WTC11 (cell line): ENCODE data around the gene CYSRT1. TPM values are rescaled to one million over a fixed set of nuclear protein-coding genes. Genes with fewer than 3 reads are reported as not detected.

Experiments
- ATAC-seq: fragments of 200-7000 bp; cut with Tn5 transposase; 2 replicates; pipeline ENCODE4 v1.10.0; 2021; ENCODE audit warnings: mild to moderate bottlenecking, moderate library complexity
- CTCF ChIA-PET: fragments of 300-600 bp; sonication (Branson Sonifier 250); formaldehyde crosslinking; loops from one replicate; lab custom pipeline; 2021; ENCODE audit warnings: antibody characterized with exemption; lab: Charles Lee
- POLR2A ChIA-PET: fragments of 350-600 bp; sonication (Branson Sonifier 250); formaldehyde crosslinking; loops from one replicate; lab custom pipeline; 2021; ENCODE audit warnings: antibody characterized with exemption; lab: Charles Lee
- DNase-seq: peaks from one replicate; pipeline ENCODE4 v3.0.0; 2021; ENCODE audit warnings: low spot score
- H3K27ac Mint-ChIP-seq: 2 replicates; pipeline ENCODE4 v1.8.0; 2021; ENCODE audit warnings: mixed read lengths
- H3K27me3 Mint-ChIP-seq: 2 replicates; pipeline ENCODE4 v1.8.0; 2021; ENCODE audit warnings: low read depth, mild to moderate bottlenecking, moderate library complexity, mixed read lengths
- H3K36me3 Mint-ChIP-seq: 2 replicates; pipeline ENCODE4 v1.8.0; 2021; ENCODE audit warnings: mixed read lengths
- H3K4me1 Mint-ChIP-seq: 2 replicates; pipeline ENCODE4 v1.8.0; 2022; ENCODE audit warnings: mixed read lengths
- H3K4me3 Mint-ChIP-seq: 2 replicates; pipeline ENCODE4 v1.8.0; 2021; ENCODE audit warnings: mild to moderate bottlenecking, moderate library complexity, mixed read lengths
- H3K9me3 Mint-ChIP-seq: 2 replicates; pipeline ENCODE4 v1.8.0; 2021; ENCODE audit warnings: mixed read lengths
- ARID4B ChIP-seq: sonication (generic); formaldehyde crosslinking; IDR thresholded peaks from 2 replicates; pipeline ENCODE4 v1.8.0; 2023; ENCODE audit warnings: missing genetic modification reagents, mild to moderate bottlenecking, borderline replicate concordance
- ELF4 ChIP-seq: sonication (generic); formaldehyde crosslinking; IDR thresholded peaks from 2 replicates; pipeline ENCODE4 v1.8.1; 2022; ENCODE audit warnings: low read depth, mild to moderate bottlenecking, moderate library complexity, missing genetic modification reagents
- EMX1 ChIP-seq: fragments of 250-450 bp; sonication (Bioruptor Pico); IDR thresholded peaks from 2 replicates; pipeline ENCODE4 v1.8.0; 2021; ENCODE audit warnings: mild to moderate bottlenecking
- ETV6 ChIP-seq: sonication (generic); formaldehyde crosslinking; IDR thresholded peaks from 2 replicates; pipeline ENCODE4 v1.8.1; 2022; ENCODE audit warnings: mild to moderate bottlenecking, missing genetic modification reagents
- HMGA2 ChIP-seq: fragments of 250-450 bp; sonication (Bioruptor Pico); IDR thresholded peaks from 2 replicates; pipeline ENCODE4 v1.4.0; 2021; ENCODE audit warnings: mild to moderate bottlenecking, moderate library complexity
- MYBL2 ChIP-seq: sonication (generic); formaldehyde crosslinking; IDR thresholded peaks from 2 replicates; pipeline ENCODE4 v1.8.1; 2023; ENCODE audit warnings: mild to moderate bottlenecking, moderate library complexity, missing genetic modification reagents
- SP1 ChIP-seq: sonication (generic); formaldehyde crosslinking; conservative IDR thresholded peaks from 2 replicates; pipeline ENCODE4 v1.8.1; 2022; ENCODE audit warnings: missing genetic modification reagents
- TCF7 ChIP-seq: sonication (generic); formaldehyde crosslinking; IDR thresholded peaks from 2 replicates; pipeline ENCODE4 v1.8.0; 2022; ENCODE audit warnings: mild to moderate bottlenecking, low read depth, missing genetic modification reagents, moderate library complexity
- ZBTB21 ChIP-seq: sonication (generic); formaldehyde crosslinking; IDR thresholded peaks from 2 replicates; pipeline ENCODE4 v1.8.1; 2023; ENCODE audit warnings: mild to moderate bottlenecking, missing genetic modification reagents, borderline replicate concordance
- ZMAT4 ChIP-seq: fragments of 250-450 bp; sonication (Bioruptor Pico); IDR thresholded peaks from 2 replicates; pipeline ENCODE4 v1.9.0; 2021; ENCODE audit warnings: mild to moderate bottlenecking
- total RNA-seq: library from RNA; stranded (reverse); gene quantifications from 3 replicates; pipeline ENCODE4 v1.2.3, GENCODE V29; 2021
- TF ChIP-seq, protein P1 (sequence below): sonication (generic); formaldehyde crosslinking; IDR thresholded peaks from 2 replicates; pipeline ENCODE4 v1.8.1; 2022; ENCODE audit warnings: missing genetic modification reagents, borderline replicate concordance
- TF ChIP-seq, protein P2 (sequence below): sonication (generic); formaldehyde crosslinking; IDR thresholded peaks from 2 replicates; pipeline ENCODE4 v1.8.1; 2022; ENCODE audit warnings: low read depth, mild to moderate bottlenecking, moderate library complexity, missing genetic modification reagents, borderline replicate concordance
- TF ChIP-seq, protein P3 (sequence below): sonication (generic); formaldehyde crosslinking; IDR thresholded peaks from 2 replicates; pipeline ENCODE4 v1.8.1; 2023; ENCODE audit warnings: mild to moderate bottlenecking, missing genetic modification reagents, moderate library complexity
- TF ChIP-seq, protein P4 (sequence below): sonication (generic); formaldehyde crosslinking; IDR thresholded peaks from 2 replicates; pipeline ENCODE4 v1.8.1; 2023; ENCODE audit warnings: mild to moderate bottlenecking, moderate library complexity, missing genetic modification reagents
- TF ChIP-seq, protein P5 (sequence below): sonication (generic); formaldehyde crosslinking; IDR thresholded peaks from 2 replicates; pipeline ENCODE4 v1.8.0; 2022; ENCODE audit warnings: mild to moderate bottlenecking, missing genetic modification reagents
- TF ChIP-seq, protein P6 (sequence below): sonication (generic); formaldehyde crosslinking; IDR thresholded peaks from 2 replicates; pipeline ENCODE4 v1.8.0; 2022; ENCODE audit warnings: mild to moderate bottlenecking, missing genetic modification reagents
- TF ChIP-seq, protein P7 (sequence below): sonication (generic); formaldehyde crosslinking; IDR thresholded peaks from 2 replicates; pipeline ENCODE4 v1.8.0; 2023; ENCODE audit warnings: mild to moderate bottlenecking, missing genetic modification reagents
- TF ChIP-seq, protein P8 (sequence below): sonication (generic); formaldehyde crosslinking; conservative IDR thresholded peaks from 2 replicates; pipeline ENCODE4 v1.8.1; 2023; ENCODE audit warnings: mild to moderate bottlenecking, low read depth, missing genetic modification reagents, moderate library complexity

CYSRT1 gene
- total RNA-seq, 1 experiment from 2014 or later = 3.5 TPM

- H3K4me1 Mint-ChIP-seq = peaks cover 8% of the 10 kb centered on the region
- CTCF ChIA-PET = interaction anchor here (0.6 to 4.6 kb wide), 13 partner anchors 7 to 187 kb away, joined by 3 to 59 read pairs (median 5); partner anchors contain the start of genes NRARP, RNF224 and TUBB4B
- ATAC-seq (no peak), DNase-seq (no peak)
- POLR2A ChIA-PET = interaction anchor here (0.5 to 4.2 kb wide), 2 partner anchors 11 to 43 kb away, joined by 3 to 30 read pairs; partner anchors contain the start of gene TUBB4B
- H3K36me3 Mint-ChIP-seq = 0 out of 2 replicates have a peak, but pooled peaks cover under 1% of the 10 kb centered on the region
- H3K9me3 Mint-ChIP-seq = no peaks in the 10 kb centered on the region
- no peak overlapping the region for H3K27ac Mint-ChIP-seq
- H3K4me3 Mint-ChIP-seq = no peak overlapping the region
- no peak for TF ChIP-seq MYBL2 (CRISPR knock-in tag)
- TF ChIP-seq, protein P1, sequence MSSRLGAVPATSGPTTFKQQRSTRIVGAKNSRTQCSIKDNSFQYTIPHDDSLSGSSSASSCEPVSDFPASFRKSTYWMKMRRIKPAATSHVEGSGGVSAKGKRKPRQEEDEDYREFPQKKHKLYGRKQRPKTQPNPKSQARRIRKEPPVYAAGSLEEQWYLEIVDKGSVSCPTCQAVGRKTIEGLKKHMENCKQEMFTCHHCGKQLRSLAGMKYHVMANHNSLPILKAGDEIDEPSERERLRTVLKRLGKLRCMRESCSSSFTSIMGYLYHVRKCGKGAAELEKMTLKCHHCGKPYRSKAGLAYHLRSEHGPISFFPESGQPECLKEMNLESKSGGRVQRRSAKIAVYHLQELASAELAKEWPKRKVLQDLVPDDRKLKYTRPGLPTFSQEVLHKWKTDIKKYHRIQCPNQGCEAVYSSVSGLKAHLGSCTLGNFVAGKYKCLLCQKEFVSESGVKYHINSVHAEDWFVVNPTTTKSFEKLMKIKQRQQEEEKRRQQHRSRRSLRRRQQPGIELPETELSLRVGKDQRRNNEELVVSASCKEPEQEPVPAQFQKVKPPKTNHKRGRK (CRISPR knock-in tag) = no peak
- TF ChIP-seq, protein P2, sequence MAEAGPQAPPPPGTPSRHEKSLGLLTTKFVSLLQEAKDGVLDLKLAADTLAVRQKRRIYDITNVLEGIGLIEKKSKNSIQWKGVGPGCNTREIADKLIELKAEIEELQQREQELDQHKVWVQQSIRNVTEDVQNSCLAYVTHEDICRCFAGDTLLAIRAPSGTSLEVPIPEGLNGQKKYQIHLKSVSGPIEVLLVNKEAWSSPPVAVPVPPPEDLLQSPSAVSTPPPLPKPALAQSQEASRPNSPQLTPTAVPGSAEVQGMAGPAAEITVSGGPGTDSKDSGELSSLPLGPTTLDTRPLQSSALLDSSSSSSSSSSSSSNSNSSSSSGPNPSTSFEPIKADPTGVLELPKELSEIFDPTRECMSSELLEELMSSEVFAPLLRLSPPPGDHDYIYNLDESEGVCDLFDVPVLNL (CRISPR knock-in tag) = no peak
- TF ChIP-seq SP1 (CRISPR knock-in tag) = no peak
- no peak for TF ChIP-seq EMX1 (CRISPR knock-in tag)
- no peak for TF ChIP-seq ZBTB21 (CRISPR knock-in tag)
- TF ChIP-seq, protein P3, sequence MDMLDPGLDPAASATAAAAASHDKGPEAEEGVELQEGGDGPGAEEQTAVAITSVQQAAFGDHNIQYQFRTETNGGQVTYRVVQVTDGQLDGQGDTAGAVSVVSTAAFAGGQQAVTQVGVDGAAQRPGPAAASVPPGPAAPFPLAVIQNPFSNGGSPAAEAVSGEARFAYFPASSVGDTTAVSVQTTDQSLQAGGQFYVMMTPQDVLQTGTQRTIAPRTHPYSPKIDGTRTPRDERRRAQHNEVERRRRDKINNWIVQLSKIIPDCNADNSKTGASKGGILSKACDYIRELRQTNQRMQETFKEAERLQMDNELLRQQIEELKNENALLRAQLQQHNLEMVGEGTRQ (CRISPR knock-in tag) = no peak
- TF ChIP-seq ARID4B (CRISPR knock-in tag) = no peak
- TF ChIP-seq, protein P4, sequence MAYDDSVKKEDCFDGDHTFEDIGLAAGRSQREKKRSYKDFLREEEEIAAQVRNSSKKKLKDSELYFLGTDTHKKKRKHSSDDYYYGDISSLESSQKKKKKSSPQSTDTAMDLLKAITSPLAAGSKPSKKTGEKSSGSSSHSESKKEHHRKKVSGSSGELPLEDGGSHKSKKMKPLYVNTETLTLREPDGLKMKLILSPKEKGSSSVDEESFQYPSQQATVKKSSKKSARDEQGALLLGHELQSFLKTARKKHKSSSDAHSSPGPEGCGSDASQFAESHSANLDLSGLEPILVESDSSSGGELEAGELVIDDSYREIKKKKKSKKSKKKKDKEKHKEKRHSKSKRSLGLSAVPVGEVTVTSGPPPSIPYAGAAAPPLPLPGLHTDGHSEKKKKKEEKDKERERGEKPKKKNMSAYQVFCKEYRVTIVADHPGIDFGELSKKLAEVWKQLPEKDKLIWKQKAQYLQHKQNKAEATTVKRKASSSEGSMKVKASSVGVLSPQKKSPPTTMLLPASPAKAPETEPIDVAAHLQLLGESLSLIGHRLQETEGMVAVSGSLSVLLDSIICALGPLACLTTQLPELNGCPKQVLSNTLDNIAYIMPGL (CRISPR knock-in tag) = no peak
- TF ChIP-seq TCF7 (CRISPR knock-in tag) = no peak
- TF ChIP-seq, protein P5, sequence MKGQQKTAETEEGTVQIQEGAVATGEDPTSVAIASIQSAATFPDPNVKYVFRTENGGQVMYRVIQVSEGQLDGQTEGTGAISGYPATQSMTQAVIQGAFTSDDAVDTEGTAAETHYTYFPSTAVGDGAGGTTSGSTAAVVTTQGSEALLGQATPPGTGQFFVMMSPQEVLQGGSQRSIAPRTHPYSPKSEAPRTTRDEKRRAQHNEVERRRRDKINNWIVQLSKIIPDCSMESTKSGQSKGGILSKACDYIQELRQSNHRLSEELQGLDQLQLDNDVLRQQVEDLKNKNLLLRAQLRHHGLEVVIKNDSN (CRISPR knock-in tag) = no peak
- no peak for TF ChIP-seq ELF4
- TF ChIP-seq, protein P6, sequence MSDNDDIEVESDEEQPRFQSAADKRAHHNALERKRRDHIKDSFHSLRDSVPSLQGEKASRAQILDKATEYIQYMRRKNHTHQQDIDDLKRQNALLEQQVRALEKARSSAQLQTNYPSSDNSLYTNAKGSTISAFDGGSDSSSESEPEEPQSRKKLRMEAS (CRISPR knock-in tag) = no peak
- no peak for TF ChIP-seq ETV6 (CRISPR knock-in tag)
- TF ChIP-seq, protein P7, sequence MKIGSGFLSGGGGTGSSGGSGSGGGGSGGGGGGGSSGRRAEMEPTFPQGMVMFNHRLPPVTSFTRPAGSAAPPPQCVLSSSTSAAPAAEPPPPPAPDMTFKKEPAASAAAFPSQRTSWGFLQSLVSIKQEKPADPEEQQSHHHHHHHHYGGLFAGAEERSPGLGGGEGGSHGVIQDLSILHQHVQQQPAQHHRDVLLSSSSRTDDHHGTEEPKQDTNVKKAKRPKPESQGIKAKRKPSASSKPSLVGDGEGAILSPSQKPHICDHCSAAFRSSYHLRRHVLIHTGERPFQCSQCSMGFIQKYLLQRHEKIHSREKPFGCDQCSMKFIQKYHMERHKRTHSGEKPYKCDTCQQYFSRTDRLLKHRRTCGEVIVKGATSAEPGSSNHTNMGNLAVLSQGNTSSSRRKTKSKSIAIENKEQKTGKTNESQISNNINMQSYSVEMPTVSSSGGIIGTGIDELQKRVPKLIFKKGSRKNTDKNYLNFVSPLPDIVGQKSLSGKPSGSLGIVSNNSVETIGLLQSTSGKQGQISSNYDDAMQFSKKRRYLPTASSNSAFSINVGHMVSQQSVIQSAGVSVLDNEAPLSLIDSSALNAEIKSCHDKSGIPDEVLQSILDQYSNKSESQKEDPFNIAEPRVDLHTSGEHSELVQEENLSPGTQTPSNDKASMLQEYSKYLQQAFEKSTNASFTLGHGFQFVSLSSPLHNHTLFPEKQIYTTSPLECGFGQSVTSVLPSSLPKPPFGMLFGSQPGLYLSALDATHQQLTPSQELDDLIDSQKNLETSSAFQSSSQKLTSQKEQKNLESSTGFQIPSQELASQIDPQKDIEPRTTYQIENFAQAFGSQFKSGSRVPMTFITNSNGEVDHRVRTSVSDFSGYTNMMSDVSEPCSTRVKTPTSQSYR (CRISPR knock-in tag) = no peak
- TF ChIP-seq, protein P8, sequence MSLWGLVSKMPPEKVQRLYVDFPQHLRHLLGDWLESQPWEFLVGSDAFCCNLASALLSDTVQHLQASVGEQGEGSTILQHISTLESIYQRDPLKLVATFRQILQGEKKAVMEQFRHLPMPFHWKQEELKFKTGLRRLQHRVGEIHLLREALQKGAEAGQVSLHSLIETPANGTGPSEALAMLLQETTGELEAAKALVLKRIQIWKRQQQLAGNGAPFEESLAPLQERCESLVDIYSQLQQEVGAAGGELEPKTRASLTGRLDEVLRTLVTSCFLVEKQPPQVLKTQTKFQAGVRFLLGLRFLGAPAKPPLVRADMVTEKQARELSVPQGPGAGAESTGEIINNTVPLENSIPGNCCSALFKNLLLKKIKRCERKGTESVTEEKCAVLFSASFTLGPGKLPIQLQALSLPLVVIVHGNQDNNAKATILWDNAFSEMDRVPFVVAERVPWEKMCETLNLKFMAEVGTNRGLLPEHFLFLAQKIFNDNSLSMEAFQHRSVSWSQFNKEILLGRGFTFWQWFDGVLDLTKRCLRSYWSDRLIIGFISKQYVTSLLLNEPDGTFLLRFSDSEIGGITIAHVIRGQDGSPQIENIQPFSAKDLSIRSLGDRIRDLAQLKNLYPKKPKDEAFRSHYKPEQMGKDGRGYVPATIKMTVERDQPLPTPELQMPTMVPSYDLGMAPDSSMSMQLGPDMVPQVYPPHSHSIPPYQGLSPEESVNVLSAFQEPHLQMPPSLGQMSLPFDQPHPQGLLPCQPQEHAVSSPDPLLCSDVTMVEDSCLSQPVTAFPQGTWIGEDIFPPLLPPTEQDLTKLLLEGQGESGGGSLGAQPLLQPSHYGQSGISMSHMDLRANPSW (CRISPR knock-in tag) = no peak
- TF ChIP-seq ZMAT4 (CRISPR knock-in tag) = no peak
- no peak for TF ChIP-seq HMGA2 (CRISPR knock-in tag)
- H3K27me3 Mint-ChIP-seq = peaks cover 11% of the 10 kb centered on the region
Measured at GRCh38 chr9:137251490-137252268, 26.7 kb downstream of the CYSRT1 start.
